Measurements from ENCODE around the gene RALGPS1.

RALGPS1 gene

GRCh38 chr9:127189628-127190027 is 275.0 kb downstream of the RALGPS1 start:
- Histone ChIP-seq H3K9me3 (ENCODE audit: control insufficient read depth, insufficient read depth, low read length) (no peaks in the 10 kb centered on the region), H3K9me2 (replicated peaks; ENCODE audit: control insufficient read depth, low read length) (no peaks in the 10 kb centered on the region), H3F3A (ENCODE audit: control insufficient read depth, insufficient read depth) (no peaks in the 10 kb centered on the region), H3K79me2 (ENCODE audit: control insufficient read depth, low read length) (no peaks in the 10 kb centered on the region), H3K27ac (ENCODE audit: low read depth, low read length) (no peak overlapping the region), H3K27me3 (ENCODE audit: control insufficient read depth, low read length) (no peaks in the 10 kb centered on the region), H3K4me1 (ENCODE audit: control insufficient read depth, low read length) (no peaks in the 10 kb centered on the region), H3K4me3 (ENCODE audit: low read length) (no peak overlapping the region), H3K4me2 (ENCODE audit: low read length) (no peak overlapping the region), H3K36me3 (ENCODE audit: control insufficient read depth, low read length) (no peaks in the 10 kb centered on the region), H4K20me1 (ENCODE audit: control insufficient read depth, insufficient read depth, low read depth, low read length) (no peaks in the 10 kb centered on the region)
- no peak for TF ChIP-seq EZH2phosphoT487 (IDR thresholded peaks at IDR 0.05; ENCODE audit: borderline replicate concordance, low read length)
- TF ChIP-seq CTCF (IDR thresholded peaks at IDR 0.05; ENCODE audit: low read depth, low read length, poor library complexity, severe bottlenecking) = no peak

- TF ChIP-seq EZH2phosphoT487 (IDR thresholded peaks at IDR 0.05; ENCODE audit: borderline replicate concordance, low read length) (no peak), CTCF (IDR thresholded peaks at IDR 0.05; ENCODE audit: low read depth, low read length, poor library complexity, severe bottlenecking) (no peak)
- no peak overlapping the region for H3K27ac ChIP-seq (ENCODE audit: low read depth, low read length)
- no peak overlapping the region for H3K4me2 ChIP-seq (ENCODE audit: low read length)
- H3K9me3 ChIP-seq (ENCODE audit: control insufficient read depth, insufficient read depth, low read length) = no peaks in the 10 kb centered on the region
- no peaks in the 10 kb centered on the region for H3K4me1 ChIP-seq (ENCODE audit: control insufficient read depth, low read length)
- no peaks in the 10 kb centered on the region for H3K9me2 ChIP-seq (replicated peaks; ENCODE audit: control insufficient read depth, low read length)
- no peaks in the 10 kb centered on the region for H3K27me3 ChIP-seq (ENCODE audit: control insufficient read depth, low read length)
- no peaks in the 10 kb centered on the region for H3F3A ChIP-seq (ENCODE audit: control insufficient read depth, insufficient read depth)
- no peaks in the 10 kb centered on the region for H4K20me1 ChIP-seq (ENCODE audit: control insufficient read depth, insufficient read depth, low read depth, low read length)
- H3K36me3 ChIP-seq (ENCODE audit: control insufficient read depth, low read length) = no peaks in the 10 kb centered on the region
- H3K4me3 ChIP-seq (ENCODE audit: low read length) = no peak overlapping the region
- H3K79me2 ChIP-seq (ENCODE audit: control insufficient read depth, low read length) = no peaks in the 10 kb centered on the region
Measured at GRCh38 chr9:127192744-127193143, 278.2 kb downstream of the RALGPS1 start.

GRCh38 chr9:127193483-127193882 is 278.9 kb downstream of the RALGPS1 start:
- TF ChIP-seq CTCF (IDR thresholded peaks at IDR 0.05; ENCODE audit: low read depth, low read length, poor library complexity, severe bottlenecking) (no peak), EZH2phosphoT487 (IDR thresholded peaks at IDR 0.05; ENCODE audit: borderline replicate concordance, low read length) (no peak)
- no peaks in the 10 kb centered on the region for H3K27me3 ChIP-seq (ENCODE audit: control insufficient read depth, low read length)

More at GRCh38 chr9:127193483-127193882, 278.9 kb downstream of the RALGPS1 start:
- Histone ChIP-seq H4K20me1 (ENCODE audit: control insufficient read depth, insufficient read depth, low read depth, low read length) (no peaks in the 10 kb centered on the region), H3K4me1 (ENCODE audit: control insufficient read depth, low read length) (no peaks in the 10 kb centered on the region), H3K9me2 (replicated peaks; ENCODE audit: control insufficient read depth, low read length) (no peaks in the 10 kb centered on the region), H3K9me3 (ENCODE audit: control insufficient read depth, insufficient read depth, low read length) (no peaks in the 10 kb centered on the region), H3K79me2 (ENCODE audit: control insufficient read depth, low read length) (no peaks in the 10 kb centered on the region), H3K4me2 (ENCODE audit: low read length) (no peak overlapping the region), H3K27ac (ENCODE audit: low read depth, low read length) (no peak overlapping the region), H3K4me3 (ENCODE audit: low read length) (no peak overlapping the region), H3F3A (ENCODE audit: control insufficient read depth, insufficient read depth) (no peaks in the 10 kb centered on the region), H3K36me3 (ENCODE audit: control insufficient read depth, low read length) (no peaks in the 10 kb centered on the region)

All from DOHH2 (cell line).